Tibial artery (tissue), 4 donors: Measurements from ENCODE around the gene BBIP1.

Experiments used
- DNase-seq, 2 donors: peaks; one replicate each; pipeline ENCODE4 v3.0.0-alpha.2; 2019
- H3K27ac ChIP-seq, 2 donors: fragments of 200-600 bp; sonication (generic) in 1 of 2; 1 replicate in 1 of 2; 2 replicates in 1 of 2; pipeline ENCODE4 v1.5.1; 2018 to 2019; ENCODE audit warnings: mild to moderate bottlenecking in 1 of 2
- H3K27me3 ChIP-seq, 2 donors: fragments of 200-600 bp; sonication (generic) in 1 of 2; one replicate each; pipeline versions ENCODE4 v1.5.1 to v1.6.0; 2016 to 2019
- H3K36me3 ChIP-seq, 3 donors: fragments of 200-600 bp; sonication (generic) in 2 of 3; one replicate each; pipeline ENCODE4 v1.5.1; 2016 to 2019; ENCODE audit warnings: mild to moderate bottlenecking in 2 of 3
- H3K4me1 ChIP-seq, 4 donors: fragments of 200-600 bp; sonication (generic) in 2 of 4; 1 replicate in 3 of 4; 2 replicates in 1 of 4; pipeline ENCODE4 v1.5.1; 2016 to 2019
- H3K4me3 ChIP-seq, 2 donors: fragments of 200-600 bp; sonication (generic) in 1 of 2; 1 replicate in 1 of 2; 2 replicates in 1 of 2; pipeline ENCODE4 v1.5.1; 2018 to 2019; ENCODE audit warnings: mild to moderate bottlenecking in 2 of 2
- H3K9me3 ChIP-seq, 3 donors: fragments of 200-600 bp; sonication (generic) in 1 of 3; one replicate each; pipeline ENCODE4 v1.5.1; 2016 to 2019
- CTCF ChIP-seq, 2 experiments: fragments of 200-600 bp in 1 of 2; fragments of 450-650 bp in 1 of 2; IDR thresholded peaks; one replicate each; pipeline ENCODE4 v1.5.1; 2017 to 2019; ENCODE audit warnings: antibody characterized with exemption in 2 of 2, mild to moderate bottlenecking in 1 of 2, moderate library complexity in 1 of 2
- intact Hi-C: fragments of 100-400 bp; cut with DNase I; formaldehyde crosslinking; loops from one replicate; pipeline ENCODE4 v1.15.0; 2023; ENCODE audit warnings: low total_unique reads

BBIP1 gene

GRCh38 chr10:110918643-110919348 is at the start of gene BBIP1:
Gene BBIP1 (minus strand): TSS chr10:110919180. CDS start chr10:110918157, 1,023 bp downstream.
- no peaks in the 10 kb centered on the region for H3K9me3 ChIP-seq
- H3K4me1 ChIP-seq: peaks cover 0 to 42% (median 12%) of the 10 kb centered on the region in 4 donors
- no peaks in the 10 kb centered on the region for H3K27me3 ChIP-seq
- no peaks in the 10 kb centered on the region for H3K36me3 ChIP-seq
- no peak for DNase-seq
- peak within 1 kb of the TSS; percentile 98 for H3K27ac ChIP-seq
- intact Hi-C loops: loop anchor here (5.0 kb wide), 1 partner anchor 46 kb away; the partner anchor contains the start of gene PDCD4
- TF ChIP-seq CTCF (IDR thresholded peaks at IDR 0.05): peak in 1 of 2 experiments; percentile 1
- H3K4me3 ChIP-seq: peak within 1 kb of the TSS; percentile 88 to 90

- Histone ChIP-seq H3K4me1 (peaks cover 0 to 52% (median under 1%) of the 10 kb centered on the region in 4 donors), H3K4me3 (no peak overlapping the region)
Measured at GRCh38 chr10:110967645-110968044, 48.7 kb upstream of the BBIP1 start.

GRCh38 chr10:110967009-110967630 is 48.1 kb upstream of the BBIP1 start:
- no peak overlapping the region for H3K4me3 ChIP-seq
- H3K4me1 ChIP-seq: peaks cover 0 to 56% (median 2%) of the 10 kb centered on the region in 4 donors
- no peak for DNase-seq
- no peaks in the 10 kb centered on the region for H3K27me3 ChIP-seq
- intact Hi-C loops: no loop called here
- no peaks in the 10 kb centered on the region for H3K36me3 ChIP-seq
- no peak overlapping the region for H3K27ac ChIP-seq
- no peak for TF ChIP-seq CTCF (IDR thresholded peaks at IDR 0.05)
- H3K9me3 ChIP-seq: no peaks in the 10 kb centered on the region

More at GRCh38 chr10:110967645-110968044, 48.7 kb upstream of the BBIP1 start:
- H3K27me3 ChIP-seq: no peaks in the 10 kb centered on the region
- H3K27ac ChIP-seq: no peak overlapping the region
- H3K36me3 ChIP-seq: no peaks in the 10 kb centered on the region
- TF ChIP-seq CTCF (IDR thresholded peaks at IDR 0.05): no peak
- intact Hi-C loops: no loop called here
- no peaks in the 10 kb centered on the region for H3K9me3 ChIP-seq
- no peak for DNase-seq

DNA sequence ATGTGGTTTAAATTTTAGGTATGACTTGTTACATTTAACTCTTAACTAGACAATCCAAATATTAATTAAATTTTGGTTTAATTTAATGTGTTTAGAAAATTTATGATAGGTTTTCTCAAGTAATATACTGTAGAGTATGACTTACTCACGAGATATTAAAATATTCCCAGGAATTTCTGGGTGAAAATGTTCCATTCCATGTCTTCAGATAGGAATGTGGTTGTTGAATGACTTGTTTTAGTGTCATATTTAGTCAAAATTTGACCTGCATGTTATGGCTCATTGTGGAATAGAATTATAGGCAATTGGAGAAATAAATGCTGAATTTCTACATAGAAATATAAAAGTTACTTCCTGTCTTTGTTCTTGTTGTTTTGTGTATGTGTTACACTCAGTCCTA is 47.2 kb upstream of the BBIP1 start:
- DNase-seq: no peak
- H3K27ac ChIP-seq: no peak overlapping the region
- TF ChIP-seq CTCF (IDR thresholded peaks at IDR 0.05): no peak
- peaks cover 0 to 55% (median 2%) of the 10 kb centered on the region in 4 donors for H3K4me1 ChIP-seq
- H3K36me3 ChIP-seq: no peaks in the 10 kb centered on the region
- H3K9me3 ChIP-seq: no peaks in the 10 kb centered on the region
- H3K4me3 ChIP-seq: no peak overlapping the region
- intact Hi-C loops: no loop called here
- H3K27me3 ChIP-seq: no peaks in the 10 kb centered on the region

GRCh38 chr10:110965216-110965615 is 46.2 kb upstream of the BBIP1 start:
- intact Hi-C loops: no loop called here

More at GRCh38 chr10:110965216-110965615, 46.2 kb upstream of the BBIP1 start:
- H3K27ac ChIP-seq: no peak overlapping the region
- H3K4me1 ChIP-seq: peaks cover 0 to 57% (median 2%) of the 10 kb centered on the region in 4 donors
- TF ChIP-seq CTCF (IDR thresholded peaks at IDR 0.05): no peak
- no peaks in the 10 kb centered on the region for H3K36me3 ChIP-seq
- H3K4me3 ChIP-seq: no peak overlapping the region
- no peaks in the 10 kb centered on the region for H3K9me3 ChIP-seq
- DNase-seq: no peak
- no peaks in the 10 kb centered on the region for H3K27me3 ChIP-seq
